NOMO-1 treated with DMSO at 0.1 percent for 48 hours (cell line): ENCODE measurements around the gene CD46.
"Not testable (repeated sequence)": the region's sequence is repeated elsewhere in the genome, so short reads cannot be mapped to it uniquely, and the experiment has no call there.

Source experiments
- DNase-seq: peaks from one replicate; lab custom pipeline; 2025; ENCODE audit not compliant: unreplicated experiment; lab: John Stamatoyannopoulos, UW

Gene CD46

GRCh38 chr1:207751790-207752455 is at the start of gene CD46:
CD46 (plus strand) TSS chr1:207752054; CDS start chr1:207752213, 159 bp downstream.
- DNase-seq: peak; percentile 96

- no peak for DNase-seq
These were observed 49.5 kb upstream of the CD46 start for GRCh38 chr1:207702317-207702716.

GRCh38 chr1:207703712-207704111 is 48.1 kb upstream of the CD46 start:
- no peak for DNase-seq

GRCh38 chr1:207708004-207708403 is 43.9 kb upstream of the CD46 start:
- not testable (repeated sequence) for DNase-seq

GRCh38 chr1:207711285-207711684 is 40.6 kb upstream of the CD46 start:
- no peak for DNase-seq

GRCh38 chr1:207712701-207713100 is 39.2 kb upstream of the CD46 start:
- DNase-seq: not testable (repeated sequence)

GRCh38 chr1:207713529-207713928 is 38.3 kb upstream of the CD46 start:
- DNase-seq: no peak

- DNase-seq: no peak
These were observed 32.6 kb upstream of the CD46 start for GRCh38 chr1:207719234-207719633.

- DNase-seq: not testable (repeated sequence)
These were observed 23.5 kb upstream of the CD46 start for GRCh38 chr1:207728200-207728858.

GRCh38 chr1:207737503-207738157 is 14.2 kb upstream of the CD46 start:
- DNase-seq: not testable (repeated sequence)

- not testable (repeated sequence) for DNase-seq
These were observed 13.6 kb upstream of the CD46 start for GRCh38 chr1:207738158-207738659.

GRCh38 chr1:207740207-207740606 is 11.6 kb upstream of the CD46 start:
- DNase-seq: no peak

GRCh38 chr1:207742850-207743555 is 8.9 kb upstream of the CD46 start:
- peak; percentile 40 for DNase-seq

GRCh38 chr1:207744000-207744534 is 7.8 kb upstream of the CD46 start:
- DNase-seq: no peak

- DNase-seq: no peak
These were observed 6.6 kb upstream of the CD46 start for GRCh38 chr1:207745285-207745684.

GRCh38 chr1:207745839-207746767 is 5.8 kb upstream of the CD46 start:
- DNase-seq: no peak

- no peak for DNase-seq
These were observed 4.0 kb upstream of the CD46 start for GRCh38 chr1:207747627-207748492.

- peak; percentile 12 for DNase-seq
These were observed 2.9 kb upstream of the CD46 start for GRCh38 chr1:207748737-207749528.
